GM18511 (cell line): ENCODE results near the gene DRD2.

Experiments
- ATAC-seq: cut with Tn5 transposase; IDR thresholded peaks from one replicate; pipeline ENCODE4 v1.9.1; 2021; ENCODE audit warnings: mild to moderate bottlenecking, moderate library complexity; ENCODE audit not compliant: unreplicated experiment

The DRD2 gene

DNA sequence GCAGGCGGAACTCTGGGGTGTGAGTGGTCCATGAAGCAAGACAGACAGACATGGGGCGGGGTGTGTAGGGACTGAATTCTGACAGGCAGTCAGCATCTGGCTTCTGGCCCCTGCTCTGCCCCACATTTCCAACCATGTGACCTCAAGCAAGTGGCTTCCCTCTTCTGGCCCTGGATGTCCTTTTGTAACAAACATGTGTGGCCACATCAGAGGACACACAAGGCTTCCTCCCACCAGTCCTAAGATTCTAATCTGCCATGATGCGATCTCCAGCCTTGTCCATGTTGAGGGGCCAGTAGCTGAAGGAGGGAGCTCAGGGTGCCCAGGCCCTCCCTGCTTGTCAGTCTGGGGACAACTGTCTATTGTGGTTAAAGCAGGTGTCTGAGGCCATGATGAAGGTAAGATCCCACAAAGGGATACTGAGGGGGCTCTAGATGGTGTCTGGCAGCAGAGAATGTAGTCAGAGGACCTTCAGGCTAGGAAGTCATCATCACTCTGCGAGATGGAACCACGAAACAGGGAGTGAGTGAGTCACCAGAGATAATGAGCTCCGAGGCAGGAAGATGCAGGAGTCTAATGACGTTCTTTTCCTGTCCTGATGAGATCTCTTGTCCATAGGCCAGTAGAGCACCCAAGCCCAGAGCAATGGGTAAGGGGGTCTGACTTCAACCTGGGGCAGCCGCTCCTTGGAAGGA is 27.4 kb downstream of the DRD2 start:
- ATAC-seq: no peak

DNA sequence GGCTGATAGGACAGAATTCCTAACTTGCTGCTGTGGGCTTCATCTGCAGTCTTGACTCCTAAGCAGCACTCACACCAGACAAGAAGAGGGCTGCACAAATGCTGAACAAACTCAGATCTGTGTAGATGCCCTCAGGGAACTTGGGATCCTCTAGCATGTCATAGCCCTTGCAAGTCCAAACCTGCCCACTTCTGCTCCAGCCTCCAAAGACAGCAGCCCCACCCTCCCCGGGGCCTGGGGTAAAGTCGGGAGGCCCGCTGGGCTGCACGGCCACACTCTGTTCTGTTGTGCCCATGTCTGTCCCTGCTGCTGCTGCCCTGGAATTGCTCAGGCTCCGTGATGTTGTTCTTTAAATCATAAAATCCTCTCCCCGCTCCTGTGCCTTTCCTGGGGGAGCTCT is 28.3 kb downstream of the DRD2 start:
- no peak for ATAC-seq

DNA sequence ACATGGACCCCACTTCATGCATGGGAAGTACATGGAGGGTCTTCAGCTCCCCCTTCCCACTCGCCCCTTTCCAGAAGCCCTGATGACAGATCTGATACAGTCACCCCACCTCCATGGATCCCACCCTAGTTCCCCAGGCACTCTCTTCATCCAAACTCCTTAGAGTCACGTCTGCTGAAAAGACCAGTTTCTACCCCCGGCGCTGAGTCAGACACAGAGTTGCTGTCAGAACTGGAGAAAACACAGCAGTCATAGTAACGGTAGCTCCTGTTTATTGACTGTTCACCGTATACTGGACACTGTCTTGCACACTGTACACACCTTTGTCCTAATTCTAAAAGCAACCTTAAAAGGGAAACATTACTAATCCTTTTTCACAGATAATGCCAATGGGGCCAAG is 29.1 kb downstream of the DRD2 start:
- ATAC-seq: no peak

DNA sequence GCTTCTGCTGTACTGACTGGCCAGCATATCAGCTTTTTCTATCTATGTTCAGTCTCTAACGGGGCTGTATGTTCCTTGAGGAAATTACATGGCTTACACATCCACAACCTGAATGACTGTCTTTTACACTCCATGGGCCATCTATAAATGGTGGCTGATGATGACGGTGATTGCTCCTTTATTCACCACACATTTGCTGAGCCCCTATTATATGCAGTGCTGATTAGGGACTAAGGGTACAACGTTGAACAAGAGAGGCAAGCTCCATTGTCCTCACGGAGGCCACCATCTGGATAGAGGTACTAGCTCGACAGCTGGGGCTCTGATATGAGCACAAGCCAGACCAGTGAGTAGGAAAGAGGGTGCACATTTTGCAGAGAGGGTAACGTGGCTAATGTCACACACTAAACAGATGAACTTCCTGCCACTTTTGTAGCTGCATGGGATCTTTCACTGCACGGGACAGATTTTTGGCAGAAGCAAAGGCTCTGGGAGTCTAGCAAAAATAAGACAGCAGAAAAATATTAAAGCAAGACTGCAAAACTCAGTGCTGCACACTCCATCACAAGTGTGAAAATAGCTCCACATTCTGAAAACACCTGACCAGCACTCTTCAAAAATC is 30.6 kb downstream of the DRD2 start:
- no peak for ATAC-seq

DNA sequence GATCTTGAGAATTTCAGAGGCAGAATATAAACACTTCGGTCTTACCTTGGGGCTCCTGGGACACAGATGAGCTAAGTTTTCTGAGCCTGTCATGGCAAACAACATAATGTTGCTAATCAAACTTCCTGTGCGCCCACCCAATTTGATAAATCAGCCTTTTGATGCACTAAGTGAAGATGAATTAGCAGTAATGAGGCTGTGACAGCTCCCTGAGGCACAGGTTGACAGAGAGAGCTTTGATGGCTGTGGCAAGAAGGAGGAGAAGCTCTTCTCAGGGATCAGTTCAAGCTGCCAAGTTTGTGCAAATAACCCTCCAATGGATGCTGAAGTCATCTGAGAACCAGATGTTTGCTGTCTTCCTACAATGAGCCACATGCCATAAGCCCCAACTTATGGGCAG is 34.4 kb downstream of the DRD2 start:
- ATAC-seq: no peak

DNA sequence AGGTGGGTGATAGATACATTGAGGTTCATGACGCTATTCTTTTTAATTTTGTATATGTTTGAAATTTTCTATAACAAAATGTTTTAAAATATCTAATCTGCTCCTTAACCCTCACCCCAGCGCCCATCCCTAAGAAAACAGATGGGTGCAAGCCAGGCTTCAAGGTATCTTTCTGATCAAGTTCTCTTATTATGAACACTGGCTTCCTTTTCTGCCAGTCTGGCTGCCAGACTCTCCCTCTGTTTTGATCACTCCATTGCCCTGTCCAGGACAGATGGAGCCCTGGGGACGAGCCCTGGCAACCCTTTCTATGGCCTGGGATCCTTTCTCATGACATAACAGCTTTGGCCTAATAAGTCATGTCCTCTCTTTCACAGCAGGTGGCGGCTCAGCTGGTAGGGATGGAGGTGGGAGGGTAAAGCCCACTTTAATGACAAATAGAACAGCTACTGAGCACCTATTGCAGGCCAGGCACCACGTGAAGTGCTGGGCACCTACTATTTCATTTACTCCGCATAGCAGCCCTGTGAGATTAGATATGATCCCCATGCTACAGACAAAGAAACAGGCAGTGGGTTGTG is 38.4 kb downstream of the DRD2 start:
- ATAC-seq: no peak

DNA sequence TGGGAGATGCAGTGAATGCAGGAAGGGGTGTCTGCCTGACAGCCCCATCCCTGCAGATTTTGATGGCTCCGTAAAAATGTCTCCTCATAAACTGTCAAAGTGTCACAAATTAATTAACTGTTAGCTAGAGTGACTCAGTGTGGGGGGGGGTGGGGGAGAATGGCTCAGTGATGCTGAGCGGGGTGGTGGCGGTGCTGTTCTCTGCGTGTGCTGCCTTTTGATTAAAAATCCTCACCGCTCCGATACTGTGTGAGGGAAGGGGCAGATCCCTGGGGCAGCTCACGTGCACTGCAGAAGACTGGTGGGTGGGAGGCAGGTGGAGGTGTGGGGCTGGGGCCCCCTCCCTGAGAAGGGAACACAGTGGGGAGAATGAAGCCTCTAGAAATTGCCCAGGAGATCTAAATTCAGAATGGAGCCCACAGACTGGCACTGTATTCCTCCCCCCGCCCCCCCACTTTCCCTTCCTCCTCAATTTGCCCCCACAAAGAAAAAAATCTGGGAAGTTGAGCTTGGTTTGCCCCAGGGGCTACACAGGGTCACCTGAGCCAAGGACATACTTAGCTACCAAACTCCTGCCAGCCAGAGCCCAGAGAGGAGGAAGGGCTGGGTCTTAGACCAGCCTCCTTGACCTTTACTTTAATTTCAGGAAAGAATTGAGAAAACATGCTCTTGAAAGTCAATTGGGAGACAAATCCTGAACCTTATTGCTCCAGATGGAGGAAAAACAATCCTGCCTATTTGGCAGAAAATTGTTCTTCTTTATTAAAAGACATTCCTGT is 39.8 kb downstream of the DRD2 start:
- ATAC-seq: no peak

DNA sequence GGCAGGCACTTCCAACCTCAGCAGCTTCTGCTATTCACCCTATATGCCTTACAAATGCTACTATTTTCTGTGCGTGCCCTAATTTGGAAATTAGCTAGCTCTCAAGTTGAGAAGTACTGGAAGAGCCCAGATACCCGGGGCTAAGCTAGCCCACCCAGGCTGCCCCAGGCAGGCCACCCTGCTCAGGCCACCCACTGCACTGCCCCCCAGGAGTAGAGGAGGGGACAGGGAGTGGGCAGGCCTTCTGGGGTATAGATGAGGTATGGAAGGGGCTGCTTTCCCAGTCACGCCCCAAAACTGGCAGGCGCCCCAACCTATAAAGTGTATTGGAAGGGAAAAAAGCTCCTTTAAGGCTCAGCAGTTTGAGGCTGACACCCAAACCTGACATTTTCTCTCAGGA is 43.5 kb downstream of the DRD2 start:
- no peak for ATAC-seq

DNA sequence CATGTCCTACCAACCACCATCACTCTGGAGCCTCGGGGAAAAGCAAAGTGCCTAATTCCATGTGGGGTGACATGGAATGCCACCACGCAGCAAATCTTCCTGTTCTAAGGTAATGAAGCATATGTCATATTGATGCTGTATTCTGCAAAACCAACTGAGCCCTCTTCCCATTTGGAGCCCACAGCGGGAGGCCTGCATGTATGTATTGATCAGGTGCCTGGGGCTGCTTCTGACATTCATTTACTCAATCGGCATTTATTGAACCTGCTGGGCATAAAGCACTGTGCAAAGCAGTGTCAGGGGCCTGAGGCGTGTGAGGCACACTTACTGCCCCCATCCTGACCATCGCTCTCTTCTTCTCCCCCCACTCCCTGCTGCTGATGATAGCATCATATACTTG is 48.5 kb downstream of the DRD2 start:
- ATAC-seq: no peak

DNA sequence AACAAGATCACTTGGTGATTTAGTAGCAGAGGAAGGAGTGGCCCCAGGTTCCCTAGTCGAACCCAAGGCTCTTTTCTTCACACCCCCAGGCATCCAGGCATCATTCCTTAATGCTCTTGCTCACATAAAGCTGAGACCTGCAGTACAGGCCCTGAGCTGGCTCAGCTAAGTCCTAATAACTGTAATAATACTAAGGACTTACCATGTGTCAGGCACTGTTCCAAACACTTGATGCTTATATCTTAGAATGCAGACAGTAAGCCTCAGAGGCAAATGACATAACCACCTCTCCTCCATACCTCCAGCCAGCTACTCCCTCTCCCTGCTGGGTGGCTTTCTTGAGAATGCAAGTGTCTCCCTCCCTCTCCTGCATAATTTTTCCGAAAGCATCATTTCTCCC is 54.4 kb downstream of the DRD2 start:
- no peak for ATAC-seq

DNA sequence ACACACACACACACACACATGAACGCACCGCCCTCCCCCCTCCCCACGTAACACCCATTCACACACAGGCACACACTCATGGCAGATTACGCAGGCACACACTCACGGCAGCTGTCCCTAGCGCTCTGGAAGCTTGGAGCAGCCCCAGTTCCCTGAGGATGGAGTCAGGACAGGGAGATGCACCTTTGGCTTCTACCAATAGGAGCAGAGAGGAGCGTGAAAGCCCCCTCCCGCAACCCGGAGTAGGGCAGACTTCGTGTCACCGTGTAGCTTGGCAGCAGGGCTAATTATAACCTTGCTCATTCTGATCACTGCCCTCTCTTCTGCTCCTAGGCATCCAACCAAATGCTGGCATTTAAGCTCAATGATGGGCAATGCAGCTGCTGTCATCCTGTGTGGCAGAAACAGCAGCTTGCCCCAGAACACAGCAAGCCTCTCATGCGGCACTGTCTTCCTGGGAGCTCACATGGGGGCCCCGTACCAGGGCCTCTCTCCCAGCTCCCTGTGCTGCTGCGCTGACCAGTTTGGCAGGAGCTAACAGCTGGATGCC is 55.7 kb downstream of the DRD2 start:
- no peak for ATAC-seq

DNA sequence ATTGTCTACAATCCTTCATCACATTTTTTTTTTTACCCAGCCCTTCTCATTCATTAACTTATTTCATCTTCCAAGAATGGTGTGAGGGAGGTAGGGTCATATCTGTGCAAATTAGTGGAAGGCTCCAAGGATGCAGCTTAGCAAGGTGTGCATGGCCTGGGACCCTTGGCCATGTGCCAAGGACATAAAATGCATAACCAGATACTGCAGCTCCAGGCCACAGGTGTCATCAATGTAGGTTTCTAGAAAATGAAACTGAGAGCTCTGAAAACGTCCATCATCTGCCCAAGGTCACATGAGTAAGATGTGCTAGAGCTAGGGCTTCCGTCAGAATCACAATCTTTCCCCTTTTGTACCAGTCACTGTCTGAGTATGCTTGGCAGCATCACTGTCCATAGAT is 57.8 kb downstream of the DRD2 start:
- ATAC-seq: no peak

DNA sequence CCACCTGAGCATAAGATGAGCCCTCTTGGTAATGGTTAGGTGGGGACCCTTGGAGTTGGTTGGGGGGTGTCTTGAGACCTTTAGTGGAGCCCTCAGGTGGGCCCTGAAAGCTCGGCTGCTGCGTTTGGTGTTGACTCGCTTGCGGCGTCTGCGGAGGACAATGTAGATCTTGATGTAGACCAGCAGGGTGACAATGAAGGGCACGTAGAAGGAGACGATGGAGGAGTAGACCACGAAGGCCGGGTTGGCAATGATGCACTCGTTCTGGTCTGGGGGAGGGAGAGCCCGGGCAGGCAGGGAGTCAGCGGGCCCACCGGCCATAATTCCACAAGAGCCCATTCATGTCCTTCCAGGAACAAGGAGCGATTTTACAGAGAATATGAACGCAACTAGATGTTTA is 59.9 kb downstream of the DRD2 start:
- no peak for ATAC-seq

DNA sequence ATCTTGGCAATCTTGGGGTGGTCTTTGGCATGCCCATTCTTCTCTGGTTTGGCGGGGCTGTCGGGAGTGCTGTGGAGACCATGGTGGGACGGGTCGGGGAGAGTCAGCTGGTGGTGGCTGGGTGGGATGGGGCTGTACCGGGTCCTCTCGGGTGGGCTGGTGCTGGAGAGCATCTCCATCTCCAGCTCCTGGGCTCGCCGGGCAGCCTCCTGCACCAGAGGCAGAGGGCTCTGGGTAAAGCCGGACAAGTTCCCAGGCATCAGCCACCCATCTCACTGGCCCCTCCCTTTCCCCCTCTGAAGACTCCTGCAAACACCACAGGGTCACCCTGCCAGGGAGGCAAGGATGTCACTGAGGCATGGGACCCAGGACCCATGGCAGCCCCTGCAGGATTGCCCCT is 62.5 kb downstream of the DRD2 start:
- no peak for ATAC-seq

DNA sequence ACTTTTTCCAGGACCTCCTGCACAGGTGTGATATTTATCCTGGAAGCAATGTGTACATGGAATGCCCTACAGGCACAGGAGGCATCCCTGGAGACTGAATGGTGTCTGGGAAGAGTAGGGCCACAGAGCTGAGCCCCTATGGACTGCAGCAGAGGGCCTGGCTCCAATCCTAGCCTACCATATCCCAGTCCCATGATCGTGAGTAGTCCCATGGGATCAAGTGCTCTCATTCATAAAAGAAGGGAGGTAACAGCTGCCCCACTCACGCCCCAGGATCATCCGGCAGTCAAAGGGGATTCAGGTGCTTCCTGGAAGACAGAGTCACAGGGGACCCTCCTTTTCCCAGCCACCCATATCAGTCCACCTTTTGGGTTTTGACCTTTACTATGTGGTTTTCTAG is 63.7 kb downstream of the DRD2 start:
- no peak for ATAC-seq

DNA sequence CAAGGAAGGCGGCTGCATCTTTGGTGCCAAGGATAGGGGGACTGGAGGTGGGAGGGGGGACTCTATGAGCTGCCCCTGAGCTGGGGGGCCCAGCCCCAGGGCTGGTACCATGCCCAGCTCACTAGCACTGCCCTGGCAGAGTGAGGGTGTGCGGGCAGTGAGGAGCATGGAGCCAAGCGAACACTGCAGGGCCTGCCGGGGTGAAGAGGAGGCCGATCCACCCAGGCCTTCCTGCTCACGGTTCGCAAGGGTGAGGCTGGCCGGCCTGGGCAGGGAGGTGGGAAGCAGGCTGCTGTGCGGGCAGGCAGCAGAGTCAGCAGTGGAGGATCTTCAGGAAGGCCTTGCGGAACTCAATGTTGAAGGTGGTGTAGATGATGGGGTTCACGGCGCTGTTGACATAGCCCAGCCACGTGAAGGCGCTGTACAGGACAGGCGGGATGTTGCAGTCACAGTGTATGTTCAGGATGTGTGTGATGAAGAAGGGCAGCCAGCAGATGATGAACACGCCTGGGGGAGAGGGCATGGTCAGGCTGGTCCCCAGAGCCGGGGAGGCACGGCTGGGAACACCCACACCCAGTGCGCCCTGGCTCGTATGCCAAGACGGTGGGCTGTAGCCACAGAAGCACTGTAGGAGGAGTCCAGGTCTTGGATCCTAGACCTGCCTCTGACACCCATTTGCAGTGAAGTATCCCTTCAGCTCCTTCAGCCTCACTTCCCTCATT is 64.6 kb downstream of the DRD2 start:
- no peak for ATAC-seq

DNA sequence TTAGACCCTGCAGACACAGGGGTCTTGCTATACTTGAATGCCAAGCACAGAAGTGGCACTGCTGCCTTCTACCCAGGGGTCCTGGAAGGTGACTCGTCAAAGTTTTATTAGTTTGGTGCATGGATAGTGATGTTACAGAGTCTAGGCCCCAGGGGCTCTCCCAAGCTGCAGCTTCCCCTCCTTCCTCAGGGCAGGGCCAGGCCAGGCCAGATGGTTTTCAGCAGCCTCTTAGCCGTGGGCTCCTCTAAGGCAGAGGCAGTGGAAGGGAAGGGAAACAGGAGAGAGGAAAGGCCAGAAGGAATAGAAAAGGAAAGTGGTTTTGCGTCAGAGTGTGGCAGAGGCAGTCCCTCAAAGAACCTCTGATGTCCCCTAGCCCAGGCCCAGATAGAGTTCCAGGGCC is 65.7 kb downstream of the DRD2 start:
- ATAC-seq: no peak

DNA sequence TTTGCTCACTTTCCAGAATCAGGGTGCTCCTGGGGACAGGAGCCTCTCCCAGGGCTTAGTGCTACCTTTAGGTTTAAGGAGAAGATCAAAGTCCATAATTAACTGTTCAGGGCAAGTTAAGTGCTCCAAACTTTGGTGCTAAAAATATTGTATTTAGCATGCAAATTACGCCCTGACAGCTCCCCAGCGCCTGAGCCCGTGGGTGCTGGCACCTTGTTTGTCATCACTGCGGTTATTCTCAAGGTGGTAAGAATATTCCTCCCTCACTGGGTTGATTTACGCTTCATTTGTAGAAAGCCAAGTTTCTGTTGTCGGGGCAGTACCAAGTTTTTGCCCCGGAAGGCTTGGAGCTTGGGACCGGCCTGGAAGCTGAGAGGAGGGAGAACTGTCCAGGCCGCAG is 66.3 kb downstream of the DRD2 start:
- no peak for ATAC-seq

DNA sequence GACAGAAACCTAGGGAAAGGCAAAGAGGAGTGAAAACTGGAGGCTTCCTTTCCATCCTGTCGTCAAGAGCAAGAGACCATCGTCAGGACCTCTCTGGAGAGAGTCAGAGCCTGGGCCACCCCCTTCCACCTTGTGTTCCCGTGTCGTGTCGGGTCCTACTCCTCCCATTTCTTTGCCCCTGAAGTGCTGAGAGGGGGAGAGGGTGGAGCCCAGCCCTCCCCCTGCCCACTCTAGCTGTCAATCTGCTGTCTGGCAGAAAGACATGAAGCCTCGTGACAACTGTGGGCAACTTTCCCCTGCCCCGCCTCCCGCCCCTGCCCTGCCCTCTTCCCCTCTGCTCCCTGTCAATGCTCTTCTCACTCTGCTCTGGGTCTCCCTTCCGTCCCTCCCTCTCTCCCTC is 67.0 kb downstream of the DRD2 start:
- no peak for ATAC-seq

DNA sequence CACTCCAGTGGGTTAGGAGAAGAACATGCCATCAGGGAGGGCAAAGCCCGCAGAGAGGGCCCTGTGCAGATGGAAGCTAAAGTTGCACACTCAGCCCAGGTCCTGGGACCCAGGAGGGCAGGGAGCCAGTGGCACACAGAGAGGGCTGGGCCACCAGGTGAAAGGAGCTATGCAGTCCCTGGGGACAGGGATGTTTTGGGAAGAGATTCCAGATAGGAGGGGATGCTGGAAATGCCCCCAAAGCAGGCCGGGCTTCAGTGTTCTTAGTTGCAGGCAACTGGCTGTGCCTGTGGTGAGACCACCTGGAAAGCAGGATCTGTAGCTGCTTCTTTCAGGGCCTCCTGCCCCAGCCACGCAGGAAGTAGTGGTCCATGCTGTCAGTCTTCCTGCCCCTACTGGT is 68.0 kb downstream of the DRD2 start:
- no peak for ATAC-seq
